Stimulated activated CD4-positive, alpha-beta T cell treated with anti-CD3 and anti-CD28 coated beads, Interleukin-12 subunit alpha, Interleukin-12 subunit beta, amount 100 ng/mL, for 24 hours (primary cell): Measurements from ENCODE around the gene TLCD4.
A peak's percentile ranks its signal among the peaks of the same experiment; 100 is the strongest.
"Not testable (repeated sequence)": the region's sequence is repeated elsewhere in the genome, so short reads cannot be mapped to it uniquely, and the experiment has no call there.

Source experiments
- DNase-seq, 2 experiments: peaks; one replicate each; pipeline ENCODE4 v3.0.0-alpha.2; 2020; ENCODE audit warnings: low read depth in 2 of 2

Gene TLCD4

GRCh38 chr1:95117207-95118066, at the start of gene TLCD4:
TLCD4 (plus strand) TSS chr1:95117355; CDS start chr1:95143902, 26,547 bp downstream.
- peak in 1 of 2 experiments; percentile 6 for DNase-seq

- no peak for DNase-seq
These were observed 49.6 kb upstream of the TLCD4 start for GRCh38 chr1:95067568-95067967.

DNA sequence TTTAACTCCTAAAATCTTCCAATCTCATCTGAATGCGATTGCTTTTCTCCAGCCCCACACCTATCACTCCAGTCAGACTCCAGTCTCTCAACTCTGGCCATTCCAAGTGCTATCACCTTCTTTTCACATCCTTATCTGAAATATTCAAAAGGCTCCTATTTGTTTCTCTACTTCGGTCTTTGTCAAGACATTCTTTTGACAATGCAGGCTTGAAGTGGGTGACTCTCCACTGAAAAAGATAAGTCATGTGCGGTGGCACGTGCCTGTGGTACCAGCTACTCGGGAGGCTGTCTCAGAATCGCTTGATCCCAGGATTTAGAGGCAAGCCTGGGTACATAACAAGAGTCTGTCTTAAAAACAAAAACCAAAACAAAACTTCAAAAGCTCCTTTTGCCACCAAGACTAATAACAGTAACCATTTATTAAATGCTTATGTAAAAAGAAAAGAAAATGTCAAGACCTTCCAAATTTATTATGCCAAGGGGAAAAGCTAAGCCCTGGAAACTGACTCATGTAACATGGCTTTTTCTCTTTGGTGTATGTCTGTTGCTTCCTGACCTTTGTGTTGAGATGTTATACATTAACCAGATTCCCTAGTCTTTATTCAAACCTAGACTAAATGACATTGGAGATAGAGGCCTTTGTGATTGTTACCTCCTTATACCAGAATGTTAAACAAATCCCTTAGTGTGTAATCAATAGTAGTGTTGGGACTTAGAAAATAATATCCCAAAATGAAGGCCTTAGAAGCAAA, 48.0 kb upstream of the TLCD4 start:
- DNase-seq, result no peak

- DNase-seq, result no peak
These were observed 47.5 kb upstream of the TLCD4 start for GRCh38 chr1:95069710-95070093.

GRCh38 chr1:95071539-95071938, 45.6 kb upstream of the TLCD4 start:
- no peak for DNase-seq

DNA sequence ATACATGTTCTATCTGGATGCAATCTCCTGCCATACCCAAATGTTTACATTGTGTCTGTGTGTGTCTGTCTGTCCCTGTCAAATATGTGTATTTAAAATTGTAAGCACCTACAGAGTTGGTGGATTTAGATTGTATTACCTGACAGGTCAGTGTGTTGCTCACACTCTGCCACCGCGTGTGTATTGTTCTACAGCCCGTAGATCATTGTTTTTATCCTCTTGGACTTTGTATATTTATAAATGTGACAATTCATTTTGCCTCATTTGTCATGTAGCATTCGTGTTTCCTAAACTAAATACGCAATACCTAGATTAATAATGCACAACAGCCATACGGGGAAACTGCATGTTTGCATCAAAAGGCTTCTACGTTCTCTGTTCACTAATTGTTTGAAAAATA, 45.0 kb upstream of the TLCD4 start:
- DNase-seq, result no peak

DNA sequence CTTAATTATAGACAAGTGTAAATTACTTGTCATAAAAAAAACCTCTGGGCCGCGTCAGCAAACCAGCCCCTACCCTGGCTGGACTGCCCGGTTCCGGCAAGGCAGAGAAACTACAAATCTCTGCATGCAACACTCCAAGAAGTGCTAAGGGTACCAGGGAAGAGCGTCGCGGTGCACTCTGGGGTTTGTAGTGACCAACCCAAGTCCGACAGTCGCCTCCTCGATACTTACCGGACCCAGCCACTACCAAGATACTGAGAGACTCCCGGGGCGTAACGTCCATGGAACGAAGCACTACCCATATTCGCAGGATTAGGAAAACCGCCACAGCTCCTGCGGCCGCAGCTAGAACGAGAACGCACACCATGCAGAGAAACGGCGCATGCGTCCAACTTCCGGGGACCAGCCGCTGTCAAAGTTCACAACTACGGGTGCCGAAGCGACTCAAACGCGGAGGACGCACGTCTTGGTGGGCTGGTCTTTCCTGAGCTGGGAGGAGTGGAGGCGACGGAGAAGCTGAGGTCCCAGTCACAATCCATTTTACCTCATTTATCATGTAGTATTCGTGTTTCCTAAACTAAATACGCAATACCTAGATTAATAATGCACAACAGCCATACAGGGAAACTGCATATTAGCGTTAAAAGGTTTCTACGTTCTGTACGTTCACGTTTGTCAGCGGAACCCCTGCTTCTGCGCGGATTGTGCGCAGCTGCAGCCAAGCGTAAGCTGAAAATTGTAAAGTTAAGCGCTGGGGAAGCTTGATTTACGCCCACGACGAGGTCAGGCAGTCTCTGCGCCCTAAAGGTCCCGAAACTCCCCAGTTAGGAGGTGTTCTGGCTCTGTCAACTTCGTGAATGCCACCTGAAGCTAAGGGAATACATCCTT, 44.4 kb upstream of the TLCD4 start, which contains the start of gene ALG14:
ALG14 (minus strand) TSS at position 420 of the 888 bp plus-strand sequence; CDS start at position 367, 53 bp downstream.
- peak; percentile 81 to 88 for DNase-seq

- no peak for DNase-seq
These were observed 43.7 kb upstream of the TLCD4 start for GRCh38 chr1:95073446-95073845.

- no peak for DNase-seq
These were observed 41.1 kb upstream of the TLCD4 start for GRCh38 chr1:95076034-95076433.

- no peak for DNase-seq
These were observed 36.7 kb upstream of the TLCD4 start for GRCh38 chr1:95080446-95080845.

- no peak for DNase-seq
These were observed 36.3 kb upstream of the TLCD4 start for GRCh38 chr1:95080879-95081278.

GRCh38 chr1:95084317-95085176, 32.6 kb upstream of the TLCD4 start:
- DNase-seq, result no peak

GRCh38 chr1:95085376-95085775, 31.8 kb upstream of the TLCD4 start:
- DNase-seq, result no peak

- DNase-seq, result no peak
These were observed 30.1 kb upstream of the TLCD4 start for GRCh38 chr1:95086949-95087533.

GRCh38 chr1:95088303-95088702, 28.9 kb upstream of the TLCD4 start:
- DNase-seq, result no peak

DNA sequence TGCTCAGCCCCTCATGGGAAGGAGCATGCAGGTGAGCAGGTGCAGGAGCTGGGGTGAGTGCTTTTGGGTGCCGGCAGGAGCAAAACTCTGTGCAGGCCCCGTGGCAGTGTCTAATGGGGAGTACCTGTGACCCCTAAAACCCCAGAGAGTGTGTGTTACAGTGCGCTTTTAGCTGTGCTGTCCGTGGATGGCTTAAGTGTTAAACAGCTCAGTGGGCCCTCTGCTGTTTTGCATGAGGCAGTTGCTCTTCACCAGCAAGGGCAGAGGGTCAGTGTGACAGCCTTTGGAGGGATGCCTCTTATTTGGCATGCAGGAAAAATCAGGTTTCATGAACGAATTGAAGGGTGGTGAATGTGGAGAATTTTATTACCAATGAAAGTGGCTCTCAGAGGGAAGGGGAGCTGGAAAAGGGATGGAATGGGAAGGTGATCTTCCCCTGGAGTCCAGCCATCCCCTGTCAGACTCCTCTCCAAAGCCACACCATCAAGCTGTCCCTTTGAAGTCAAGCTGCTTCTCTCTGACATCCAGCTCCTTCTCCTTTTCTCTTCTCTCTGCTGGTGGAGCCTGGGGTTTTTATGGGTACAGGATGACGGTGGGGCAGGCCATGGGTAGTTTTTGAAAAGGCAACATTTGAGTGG, 27.4 kb upstream of the TLCD4 start:
- no peak for DNase-seq

DNA sequence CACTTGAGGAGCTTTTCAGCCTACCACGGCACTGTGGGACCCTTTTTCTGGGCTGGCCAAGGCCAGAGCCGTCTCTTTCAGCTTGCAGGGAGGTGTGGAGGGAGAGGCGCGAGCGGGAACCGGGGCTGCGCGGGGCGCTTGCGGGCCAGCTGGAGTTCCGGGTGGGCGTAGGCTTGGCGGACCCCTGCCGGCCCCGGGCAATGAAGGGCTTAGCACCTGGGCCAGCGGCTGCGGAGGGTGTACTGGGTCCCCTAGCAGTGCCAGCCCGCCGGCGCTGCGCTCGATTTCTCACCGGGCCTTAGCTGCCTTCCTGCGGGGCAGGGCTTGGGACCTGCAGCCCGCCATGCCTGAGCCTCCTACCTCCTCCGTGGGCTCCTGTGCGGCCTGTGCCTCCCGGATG, 25.9 kb upstream of the TLCD4 start:
- not testable (repeated sequence) for DNase-seq

DNA sequence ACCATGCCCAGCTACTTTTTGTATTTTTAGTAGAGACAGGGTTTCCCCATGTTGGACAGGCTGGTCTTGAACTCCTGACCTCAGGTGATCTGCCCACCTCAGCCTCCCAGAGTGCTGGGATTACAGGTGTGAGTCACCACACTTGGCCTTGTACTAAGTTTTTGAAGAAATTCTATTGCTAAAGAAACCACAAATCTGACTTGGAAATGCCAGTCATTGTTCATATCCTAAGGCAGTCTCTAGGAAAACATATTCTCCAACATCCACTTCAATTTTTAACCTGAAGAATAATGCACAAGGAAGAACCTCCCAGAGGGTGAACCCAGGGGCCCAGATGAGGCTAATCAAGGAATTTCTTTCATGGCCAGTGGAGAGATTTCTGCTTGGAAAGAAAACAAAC, 24.3 kb upstream of the TLCD4 start:
- DNase-seq, result not testable (repeated sequence)

- DNase-seq, result no peak
These were observed 23.9 kb upstream of the TLCD4 start for GRCh38 chr1:95093296-95093695.

GRCh38 chr1:95094923-95095322, 22.2 kb upstream of the TLCD4 start:
- DNase-seq, result no peak
